Effector CD4-positive, alpha-beta T cell (primary cell): ENCODE results near the gene C6orf62.
"Not testable (repeated sequence)": the region's sequence is repeated elsewhere in the genome, so short reads cannot be mapped to it uniquely, and the experiment has no call there.

ENCODE experiments used
- DNase-seq: peaks from one replicate; pipeline ENCODE4 v3.0.0-alpha.2; 2020

C6orf62 gene

GRCh38 chr6:24742216-24742738 lies 23.3 kb upstream of the C6orf62 start:
- no peak for DNase-seq

- no peak for DNase-seq
Measured at GRCh38 chr6:24740861-24741260, 21.9 kb upstream of the C6orf62 start.

DNA sequence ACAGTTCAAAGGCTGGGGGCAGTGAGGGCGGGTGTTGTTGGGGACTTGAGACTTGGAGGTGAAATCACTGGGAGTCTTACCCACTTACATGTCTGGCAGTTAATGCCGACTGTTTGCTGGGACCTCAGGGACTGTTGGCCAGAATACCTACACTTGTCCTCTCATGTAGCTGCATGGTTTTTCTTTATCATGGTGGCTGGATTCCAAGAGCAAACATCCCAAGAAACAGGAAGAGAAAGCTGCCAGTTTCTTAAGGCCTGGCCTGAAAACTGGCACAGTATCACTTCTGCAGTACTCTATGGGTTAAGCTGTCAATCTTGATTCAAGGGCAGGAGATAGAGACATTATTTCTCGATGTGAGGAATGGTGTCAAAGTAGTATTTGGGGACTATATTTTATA lies 19.8 kb upstream of the C6orf62 start:
- DNase-seq = no peak

DNA sequence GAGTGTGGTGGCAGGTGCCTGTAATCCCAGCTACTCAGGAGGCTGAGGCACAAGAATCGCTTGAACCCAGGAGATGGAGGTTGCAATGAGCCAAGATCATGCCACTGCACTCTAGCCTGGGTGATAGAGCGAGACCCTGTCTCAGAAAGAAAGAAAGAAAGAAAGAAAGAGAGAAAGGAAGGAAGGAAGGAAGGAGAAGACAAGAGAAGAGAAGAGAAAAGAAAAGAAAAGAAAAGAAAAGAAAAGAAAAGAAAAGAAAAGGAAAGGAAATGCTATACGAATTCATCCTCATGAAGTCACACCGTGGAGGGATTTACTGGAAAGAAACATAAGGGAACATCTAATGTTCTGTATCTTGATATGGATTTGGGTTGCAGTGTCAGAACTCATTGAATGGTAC lies 15.8 kb upstream of the C6orf62 start:
- not testable (repeated sequence) for DNase-seq

GRCh38 chr6:24734166-24734565 lies 15.2 kb upstream of the C6orf62 start:
- DNase-seq = no peak

DNA sequence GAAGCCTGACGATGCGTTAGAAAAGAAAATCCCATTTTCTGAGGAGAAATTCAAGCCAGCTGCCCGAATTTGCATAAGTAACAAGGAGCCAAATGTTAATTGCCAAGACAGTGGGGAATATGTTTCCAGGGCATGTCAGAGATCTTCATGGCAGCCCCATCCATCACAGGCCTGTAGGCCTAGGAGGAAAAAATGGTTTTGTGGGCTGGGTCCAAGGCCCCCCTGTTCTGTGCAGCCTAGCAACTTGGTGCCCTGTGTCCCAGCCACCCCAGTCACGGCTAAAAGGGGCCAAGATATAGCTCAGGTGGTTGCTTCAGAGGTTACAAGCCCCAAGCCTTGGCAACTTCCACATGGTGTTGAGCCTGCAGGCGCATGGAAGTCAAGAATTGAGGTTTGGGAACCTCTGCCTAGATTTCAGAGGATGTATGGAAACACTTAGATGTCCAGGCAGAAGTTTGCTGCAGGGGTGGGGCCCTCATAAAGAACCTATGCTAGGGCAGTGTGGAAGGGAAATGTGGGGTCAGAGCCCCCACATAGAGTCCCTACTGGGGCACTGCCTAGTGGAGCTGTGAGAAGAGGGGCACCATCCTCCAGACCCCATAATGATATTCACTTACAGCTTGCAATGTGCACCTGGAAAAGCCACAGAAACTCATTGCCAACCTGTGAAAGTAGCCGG lies 12.6 kb upstream of the C6orf62 start:
- DNase-seq = not testable (repeated sequence)

- not testable (repeated sequence) for DNase-seq
Measured at GRCh38 chr6:24730653-24731052, 11.7 kb upstream of the C6orf62 start.

DNA sequence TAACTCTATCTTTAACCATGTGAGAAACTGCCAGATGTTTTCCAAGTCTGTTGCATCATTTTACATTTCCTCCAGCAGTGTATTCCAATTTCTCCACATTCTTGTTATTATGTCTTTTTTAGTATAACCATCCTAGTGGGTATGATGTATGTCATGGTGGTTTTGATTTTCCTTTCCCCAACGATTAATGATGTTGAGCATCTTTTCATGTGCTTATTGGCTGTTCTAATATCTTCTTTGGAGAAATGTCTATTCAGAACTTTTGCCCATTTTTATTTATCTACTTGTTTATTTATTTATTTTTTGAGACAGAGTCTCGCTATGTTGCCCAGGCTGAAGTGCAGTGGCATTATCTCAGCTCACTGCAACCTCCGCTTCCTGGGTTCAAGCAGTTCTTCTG lies 4.3 kb upstream of the C6orf62 start:
- no peak for DNase-seq

DNA sequence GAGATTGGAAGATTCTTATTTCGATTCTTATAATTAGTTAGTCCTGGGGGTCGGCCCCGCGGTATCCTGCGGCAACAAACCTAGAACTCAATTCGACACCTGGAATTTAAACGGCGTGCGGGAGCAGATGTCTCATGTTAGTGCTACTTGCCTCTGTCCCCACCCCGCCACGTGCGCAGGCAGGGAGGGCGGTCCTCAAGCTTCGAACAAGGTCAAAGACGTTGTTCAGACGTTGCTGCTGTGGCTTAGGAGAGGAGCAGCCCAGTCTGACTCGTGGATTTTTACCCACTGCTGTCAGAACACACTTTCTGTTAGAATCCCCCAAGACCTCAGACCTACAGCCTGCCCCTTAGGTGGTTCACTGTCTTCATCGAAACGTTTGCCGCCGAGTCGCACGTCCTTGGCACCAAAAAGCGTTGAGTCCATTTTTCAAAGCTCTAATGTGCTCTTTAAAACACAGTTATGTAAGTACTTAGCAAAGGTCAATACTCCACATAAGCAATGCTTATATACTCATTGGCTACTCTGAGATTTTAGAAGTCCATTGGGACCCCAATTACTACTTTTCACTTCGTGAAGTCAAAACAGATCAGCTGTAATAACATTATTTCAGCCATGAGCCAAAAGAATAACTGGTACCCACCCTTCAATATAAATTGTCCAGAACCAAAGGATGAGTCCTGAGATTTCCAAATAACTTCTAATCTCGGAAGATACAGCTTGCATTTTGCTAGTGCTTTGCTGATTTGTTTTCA lies 2.7 kb upstream of the C6orf62 start:
- DNase-seq = peak; percentile 81

GRCh38 chr6:24720604-24721460 lies 1.9 kb upstream of the C6orf62 start:
- peak; percentile 100 for DNase-seq

GRCh38 chr6:24720131-24720603 lies 1.2 kb upstream of the C6orf62 start:
- DNase-seq = peak; percentile 65

DNA sequence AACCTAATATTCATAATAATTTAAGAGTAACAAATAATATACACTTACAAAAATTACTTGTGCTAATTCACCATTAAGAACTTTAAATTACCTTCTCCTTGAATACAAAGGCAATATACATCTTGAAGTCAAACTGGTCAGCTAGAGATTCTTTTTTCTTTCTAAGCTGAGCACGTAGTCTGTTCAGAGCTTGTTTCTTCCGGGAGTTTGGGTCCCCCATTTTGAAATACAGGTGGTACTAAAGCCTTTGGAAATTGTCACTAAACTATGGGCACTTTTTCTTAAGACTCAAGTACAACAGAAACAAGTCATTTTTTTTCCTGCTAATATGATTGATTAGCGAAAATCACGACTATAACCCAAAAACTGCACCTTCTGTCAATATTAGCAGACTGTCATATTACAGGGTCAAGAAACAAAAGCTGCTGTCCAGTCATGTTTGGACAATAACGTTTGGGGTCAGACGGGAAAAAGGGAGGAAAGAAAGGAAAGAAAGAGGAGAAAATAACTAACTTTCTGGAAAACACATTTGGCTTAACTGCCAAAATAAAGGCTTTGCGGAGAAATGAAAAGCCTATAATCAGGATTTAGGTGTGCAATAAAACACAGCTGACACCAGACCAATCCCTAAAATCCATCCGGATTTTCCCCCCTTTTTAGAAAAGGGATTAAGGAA lies 367 bp downstream of the C6orf62 start:
- no peak for DNase-seq

DNA sequence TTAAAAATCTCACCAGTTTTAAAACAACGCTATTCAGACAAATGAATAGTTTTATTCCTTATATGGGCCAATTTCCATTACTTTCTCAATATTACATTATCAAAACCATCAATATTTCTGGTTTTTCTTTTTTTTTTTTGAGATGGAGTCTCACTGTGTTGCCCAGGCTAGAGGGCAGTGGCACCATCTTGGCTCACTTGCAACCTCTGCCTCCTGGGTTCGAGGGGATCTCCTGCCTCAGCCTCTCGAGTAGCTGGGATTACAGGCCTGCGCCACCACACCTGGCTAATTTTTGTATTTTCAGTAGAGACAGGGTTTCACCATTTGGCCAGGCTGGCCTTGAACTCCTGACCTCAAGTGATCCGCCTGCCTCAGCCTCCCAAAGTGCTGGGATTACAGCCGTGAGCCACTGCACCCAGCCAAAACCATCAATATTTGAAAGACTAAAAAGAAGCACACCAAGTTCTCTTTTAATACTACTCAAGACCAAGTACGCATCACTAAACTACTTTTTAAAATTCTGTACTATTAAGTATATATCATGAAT lies 2.3 kb downstream of the C6orf62 start:
- not testable (repeated sequence) for DNase-seq

DNA sequence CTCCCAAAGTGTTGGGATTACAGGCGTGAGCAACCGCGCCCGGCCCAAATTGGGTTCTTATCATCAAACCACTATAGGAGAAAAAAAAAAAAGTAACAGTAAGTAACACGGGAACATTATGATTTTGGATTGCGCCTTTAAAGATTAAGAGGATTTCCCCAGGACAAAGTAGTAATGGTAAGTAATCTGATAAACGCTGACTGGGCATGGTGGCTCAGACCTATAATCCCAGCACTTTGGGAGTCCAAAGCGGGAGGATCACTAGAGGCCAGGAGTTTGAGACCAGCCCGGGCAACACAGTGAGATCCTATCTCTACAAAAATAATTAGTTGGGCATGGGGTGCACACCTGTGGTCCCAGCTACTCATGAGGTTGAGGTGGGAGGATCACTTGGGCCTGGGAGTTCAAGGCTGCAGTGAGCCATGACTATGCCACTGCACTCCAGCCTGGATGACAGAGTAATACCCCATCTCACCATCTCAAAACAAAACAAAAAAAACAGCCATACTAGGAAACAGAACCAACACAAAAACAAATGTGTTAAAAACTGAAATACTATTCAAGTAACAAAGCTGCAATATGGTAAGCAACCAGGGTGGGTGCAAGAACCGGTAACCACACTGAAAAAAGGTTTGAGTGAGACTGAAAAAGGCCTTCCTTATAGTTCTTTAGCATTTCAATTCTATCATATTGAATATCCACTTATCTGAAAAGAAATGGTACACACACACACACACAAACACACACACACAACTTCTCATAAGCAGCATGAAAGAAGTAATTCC lies 8.2 kb downstream of the C6orf62 start:
- DNase-seq = no peak

DNA sequence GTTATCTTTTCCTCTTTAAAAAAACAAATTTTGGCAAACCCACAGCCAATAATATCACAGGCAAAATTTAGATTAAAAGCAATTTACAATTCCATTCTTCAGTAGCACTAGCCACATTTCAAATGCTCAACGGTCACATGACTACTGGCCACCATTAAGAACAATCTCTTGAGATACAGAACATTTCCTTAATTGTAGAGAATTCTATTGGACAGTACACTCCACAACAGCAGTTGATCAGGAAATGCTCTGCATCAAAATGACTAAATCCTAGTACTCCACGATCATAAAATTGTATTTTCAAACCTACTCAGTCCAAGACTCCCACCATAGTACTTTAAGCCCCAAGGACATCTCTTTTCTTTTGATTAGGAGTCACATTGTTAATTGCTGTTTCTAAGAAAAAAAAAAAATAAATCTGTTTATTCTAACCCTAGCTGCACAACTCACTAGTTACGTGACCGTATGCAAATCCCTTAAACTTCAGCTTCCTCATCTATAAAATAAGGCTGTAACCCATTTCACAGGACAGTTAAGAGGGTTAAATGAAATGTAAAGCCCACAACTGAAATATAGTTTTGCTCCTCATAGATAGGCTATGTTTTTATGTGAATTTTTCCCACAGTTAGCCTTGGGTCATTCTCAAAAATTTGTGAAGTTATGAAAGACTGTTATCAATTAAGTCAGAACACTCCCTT lies 9.8 kb downstream of the C6orf62 start:
- no peak for DNase-seq

DNA sequence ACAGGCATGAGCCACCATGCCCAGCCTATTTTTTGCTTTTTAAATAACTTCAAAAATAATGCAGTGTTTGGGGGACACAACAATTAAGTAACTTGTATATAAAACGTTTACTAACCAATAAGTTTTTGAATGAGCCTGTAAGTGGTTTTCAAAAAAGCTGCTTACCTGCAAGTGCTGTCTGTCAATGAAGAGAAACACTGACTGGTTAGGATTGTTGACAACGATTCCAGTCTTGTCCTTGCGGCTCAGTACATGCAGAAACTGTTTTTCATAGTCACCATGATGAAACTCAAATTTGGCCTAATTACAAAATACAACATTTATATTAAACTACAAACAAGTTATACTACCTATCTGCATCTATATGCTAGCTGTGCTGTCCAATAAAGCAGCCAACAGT lies 10.3 kb downstream of the C6orf62 start:
- DNase-seq = no peak

- DNase-seq = no peak
Measured at GRCh38 chr6:24704468-24704867, 14.5 kb downstream of the C6orf62 start.

DNA sequence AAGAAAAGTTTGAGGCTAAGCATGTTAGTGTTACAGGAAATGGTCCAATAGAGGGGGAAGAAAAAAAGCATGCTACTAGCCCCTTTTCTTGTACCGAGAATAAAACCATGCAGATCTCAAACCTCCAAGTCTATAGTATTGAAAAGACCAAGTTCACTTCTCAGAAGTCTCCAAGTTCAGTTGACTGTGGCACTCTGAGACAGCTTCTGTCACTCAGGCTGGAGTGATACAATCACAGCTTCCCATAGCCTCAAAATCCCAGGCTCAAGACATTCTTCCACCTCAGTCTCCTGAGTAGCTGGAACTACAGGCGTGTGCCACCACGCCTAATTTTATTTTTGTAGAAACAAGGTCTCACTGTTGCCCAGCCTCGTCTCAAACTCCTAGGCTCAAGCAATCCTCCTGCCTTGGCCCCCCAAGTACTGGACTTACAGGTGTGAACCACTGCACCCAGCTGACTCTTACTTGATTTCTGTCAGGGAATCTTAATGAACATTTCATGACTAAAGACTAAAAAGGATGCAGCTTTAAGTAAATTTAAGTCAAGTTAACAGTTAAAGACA lies 16.2 kb downstream of the C6orf62 start:
- DNase-seq = no peak

GRCh38 chr6:24699521-24700359 lies 19.2 kb downstream of the C6orf62 start:
- DNase-seq = no peak
